GM12873 (cell line): ENCODE data around the gene VPS16.

Experiments
- CTCF ChIP-seq: IDR thresholded peaks from 2 replicates; pipeline ENCODE4 v1.5.1; 2012; ENCODE audit warnings: low read depth, mild to moderate bottlenecking, moderate library complexity, low read length, control low read depth; ENCODE audit not compliant: insufficient read depth; ENCODE audit errors: missing control alignments

Gene VPS16

GRCh38 chr20:2817891-2818595, 22.5 kb upstream of the VPS16 start:
- no peak for TF ChIP-seq CTCF

- TF ChIP-seq CTCF: no peak
Observed at GRCh38 chr20:2820084-2820895, 20.3 kb upstream of the VPS16 start.

GRCh38 chr20:2820896-2821869, 19.4 kb upstream of the VPS16 start:
- TF ChIP-seq CTCF: no peak

- no peak for TF ChIP-seq CTCF
Observed at GRCh38 chr20:2822073-2822472, 18.5 kb upstream of the VPS16 start.

GRCh38 chr20:2825761-2826160, 14.8 kb upstream of the VPS16 start:
- TF ChIP-seq CTCF: no peak

- no peak for TF ChIP-seq CTCF
Observed at GRCh38 chr20:2826655-2827054, 13.9 kb upstream of the VPS16 start.
